ENCODE results near the gene CBX6.

The CBX6 gene

GRCh38 chr22:38873469-38874411, 1.7 kb upstream of the CBX6 start:
- DNase-seq: peak; percentile 79

DNA sequence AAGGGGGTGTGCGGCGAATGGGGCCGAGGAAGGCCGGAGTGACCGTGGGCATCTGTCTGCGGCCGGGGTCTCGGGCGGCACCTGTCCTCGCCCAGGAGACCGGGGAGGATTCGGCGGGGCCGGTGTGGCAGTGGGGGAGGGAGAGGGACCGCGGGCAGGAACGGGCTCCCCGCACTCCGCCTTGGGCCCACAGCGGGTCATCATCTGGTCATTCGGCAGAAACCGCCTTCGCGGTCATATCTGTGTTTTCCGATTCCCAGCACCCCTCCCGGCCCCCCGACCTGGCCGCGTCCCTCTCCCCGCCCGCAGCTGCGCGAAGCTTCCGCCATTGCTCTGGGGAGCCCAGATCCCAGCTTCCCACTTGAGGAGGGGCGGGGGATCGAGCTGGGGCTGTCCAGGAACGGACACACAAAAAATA, 824 bp upstream of the CBX6 start:
- DNase-seq: no peak

DNA sequence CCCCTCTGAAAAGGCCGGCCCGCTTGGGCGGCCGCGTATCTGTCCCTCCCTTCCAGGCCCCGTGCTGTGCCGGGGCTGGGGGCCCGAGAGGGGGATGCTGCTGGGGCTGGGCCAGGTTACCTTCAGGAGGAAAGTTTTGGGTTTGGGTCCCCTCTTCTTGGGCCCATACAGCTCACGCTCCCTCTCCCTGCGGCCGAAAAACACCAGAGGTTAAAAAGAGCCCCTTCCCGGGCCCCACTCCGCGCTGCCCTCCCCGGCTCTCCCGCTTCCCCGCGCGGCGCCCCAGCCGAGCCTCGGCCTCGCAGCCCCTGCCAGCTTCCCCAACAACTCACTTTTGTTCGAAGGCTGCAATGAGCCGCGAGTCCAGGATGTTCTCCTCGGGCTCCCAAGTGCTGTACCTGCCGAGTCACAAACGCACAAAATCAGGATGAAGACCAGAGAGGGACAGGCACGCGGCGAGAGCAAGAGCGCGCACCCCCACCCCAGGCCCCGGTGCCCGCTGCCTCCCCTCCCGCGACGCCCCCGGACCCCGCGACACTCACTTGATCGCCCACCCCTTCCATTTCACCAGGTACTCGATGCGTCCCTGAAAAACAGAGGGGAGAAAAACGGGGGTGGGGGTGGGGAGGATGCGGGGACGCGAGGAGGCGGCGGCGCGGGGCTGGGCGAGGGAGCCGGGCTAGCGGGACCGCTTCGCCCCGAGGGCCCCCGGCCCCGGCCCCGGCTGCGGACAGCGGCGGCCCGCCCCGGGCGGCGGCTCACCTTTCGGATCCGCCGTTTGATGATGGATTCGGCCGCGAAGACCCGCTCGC, 450 bp downstream of the CBX6 start:
- peak; percentile 77 for DNase-seq

- no peak for DNase-seq
Measured at GRCh38 chr22:38870791-38871359, 1.1 kb downstream of the CBX6 start.

GRCh38 chr22:38870312-38870741, 1.7 kb downstream of the CBX6 start:
- peak; percentile 92 for DNase-seq

- DNase-seq: peak; percentile 49
Measured at GRCh38 chr22:38869663-38870062, 2.4 kb downstream of the CBX6 start.

GRCh38 chr22:38868886-38869381, 3.1 kb downstream of the CBX6 start:
- DNase-seq: peak; percentile 97

GRCh38 chr22:38868286-38868721, 3.7 kb downstream of the CBX6 start:
- DNase-seq: no peak

DNA sequence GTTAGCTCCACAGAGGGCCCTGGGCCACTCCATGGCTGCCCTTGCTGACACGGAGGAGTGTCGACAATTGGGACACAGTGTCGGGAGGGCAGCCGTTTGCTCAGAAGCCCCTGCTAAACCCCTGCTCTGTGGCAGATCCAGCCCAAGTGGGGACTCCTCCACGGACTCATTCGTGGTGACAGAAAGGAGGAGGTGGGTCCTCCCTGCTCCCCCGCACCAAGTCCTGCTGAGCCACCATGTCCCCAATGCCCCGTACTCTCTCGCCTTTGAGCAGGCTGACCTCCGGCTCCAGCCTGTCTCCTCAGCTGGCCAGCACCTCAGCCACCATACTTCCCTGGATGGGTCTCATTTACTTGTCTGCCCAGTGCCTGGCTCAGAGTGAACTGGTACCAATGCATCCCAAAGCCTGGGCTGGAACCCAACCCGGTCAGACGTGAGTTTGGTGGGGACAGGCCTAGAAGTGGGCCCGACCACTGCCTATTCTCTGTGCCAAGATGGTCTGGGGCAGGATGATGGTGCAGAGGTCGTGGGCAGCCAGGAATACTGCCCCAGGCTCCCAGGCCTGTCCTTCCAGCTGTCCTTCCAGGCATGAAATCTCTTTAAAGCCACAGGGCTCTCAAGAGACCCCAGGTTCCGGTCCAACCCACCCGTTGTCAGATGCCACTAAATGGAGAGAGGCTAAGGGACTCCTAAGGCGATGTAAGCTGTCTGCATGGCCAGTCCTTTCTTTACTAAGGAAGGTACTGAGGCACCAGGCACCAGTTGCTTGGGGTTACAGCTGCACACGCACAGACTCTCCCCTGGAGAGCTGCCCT, 4.3 kb downstream of the CBX6 start:
- DNase-seq: peak; percentile 47

GRCh38 chr22:38867124-38867455, 4.9 kb downstream of the CBX6 start:
- no peak for DNase-seq

GRCh38 chr22:38866399-38867123, 5.5 kb downstream of the CBX6 start:
- no peak for DNase-seq

DNA sequence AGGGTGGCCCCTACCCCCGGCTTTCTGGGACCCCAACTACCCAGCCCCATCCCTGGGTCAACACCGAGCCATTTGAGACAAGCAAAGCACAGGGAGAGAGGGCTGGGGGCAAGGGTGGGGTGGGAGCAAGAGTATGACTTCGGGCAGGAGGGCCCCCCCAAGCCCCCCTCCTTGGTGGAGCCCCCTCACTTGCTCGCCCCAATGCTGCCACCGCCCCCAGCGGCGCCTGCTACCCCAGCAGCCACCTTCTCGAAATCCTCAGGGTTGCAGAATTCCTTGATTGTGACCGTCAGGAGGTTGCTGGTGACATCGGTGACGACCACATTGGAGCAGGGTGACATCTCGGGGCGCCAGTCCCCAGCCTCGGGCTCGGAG, 6.0 kb downstream of the CBX6 start:
- no peak for DNase-seq

GRCh38 chr22:38865201-38866023, 6.6 kb downstream of the CBX6 start:
- no peak for DNase-seq

DNA sequence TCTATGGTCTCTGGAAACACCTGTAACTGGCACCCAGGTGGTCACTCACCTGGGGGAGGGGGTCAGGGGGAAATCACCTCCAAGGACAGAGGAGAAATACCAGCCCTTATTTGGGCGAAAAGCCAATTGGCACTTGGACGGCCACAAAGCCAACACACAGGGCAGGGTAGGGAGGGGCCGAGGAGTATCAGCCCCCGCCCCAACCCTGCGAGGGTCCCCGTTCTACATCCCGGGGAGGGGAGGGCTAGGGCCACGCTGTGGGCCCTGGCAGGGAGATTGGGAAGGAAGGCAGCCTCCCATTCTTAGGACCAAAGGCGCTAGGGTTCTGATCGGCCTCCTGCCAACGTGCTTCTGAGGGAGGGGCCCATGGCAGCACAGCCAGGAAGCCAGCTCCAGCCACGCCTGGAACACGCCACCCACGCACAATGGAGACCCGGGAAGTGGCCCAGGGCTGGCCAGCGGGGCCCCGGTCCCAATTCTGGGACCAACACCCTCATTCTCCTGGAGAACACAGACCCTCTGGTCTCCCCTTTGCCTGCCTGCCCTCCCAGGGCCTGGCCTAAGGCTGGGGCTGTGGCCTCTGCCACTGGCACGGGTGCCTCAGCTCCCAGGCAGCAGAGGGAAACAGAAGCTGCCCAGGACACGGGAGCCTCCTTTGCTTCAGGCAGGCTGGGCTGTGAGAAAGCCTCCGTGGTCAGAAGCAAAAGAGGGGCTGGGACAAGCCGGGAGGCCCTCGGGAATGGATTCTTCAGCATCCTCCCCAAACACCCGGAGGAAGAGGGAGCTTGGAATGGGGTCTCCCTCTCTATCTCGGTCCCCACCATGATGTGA, 7.4 kb downstream of the CBX6 start:
- no peak for DNase-seq

- DNase-seq: no peak
Measured at GRCh38 chr22:38863531-38864131, 8.4 kb downstream of the CBX6 start.

DNA sequence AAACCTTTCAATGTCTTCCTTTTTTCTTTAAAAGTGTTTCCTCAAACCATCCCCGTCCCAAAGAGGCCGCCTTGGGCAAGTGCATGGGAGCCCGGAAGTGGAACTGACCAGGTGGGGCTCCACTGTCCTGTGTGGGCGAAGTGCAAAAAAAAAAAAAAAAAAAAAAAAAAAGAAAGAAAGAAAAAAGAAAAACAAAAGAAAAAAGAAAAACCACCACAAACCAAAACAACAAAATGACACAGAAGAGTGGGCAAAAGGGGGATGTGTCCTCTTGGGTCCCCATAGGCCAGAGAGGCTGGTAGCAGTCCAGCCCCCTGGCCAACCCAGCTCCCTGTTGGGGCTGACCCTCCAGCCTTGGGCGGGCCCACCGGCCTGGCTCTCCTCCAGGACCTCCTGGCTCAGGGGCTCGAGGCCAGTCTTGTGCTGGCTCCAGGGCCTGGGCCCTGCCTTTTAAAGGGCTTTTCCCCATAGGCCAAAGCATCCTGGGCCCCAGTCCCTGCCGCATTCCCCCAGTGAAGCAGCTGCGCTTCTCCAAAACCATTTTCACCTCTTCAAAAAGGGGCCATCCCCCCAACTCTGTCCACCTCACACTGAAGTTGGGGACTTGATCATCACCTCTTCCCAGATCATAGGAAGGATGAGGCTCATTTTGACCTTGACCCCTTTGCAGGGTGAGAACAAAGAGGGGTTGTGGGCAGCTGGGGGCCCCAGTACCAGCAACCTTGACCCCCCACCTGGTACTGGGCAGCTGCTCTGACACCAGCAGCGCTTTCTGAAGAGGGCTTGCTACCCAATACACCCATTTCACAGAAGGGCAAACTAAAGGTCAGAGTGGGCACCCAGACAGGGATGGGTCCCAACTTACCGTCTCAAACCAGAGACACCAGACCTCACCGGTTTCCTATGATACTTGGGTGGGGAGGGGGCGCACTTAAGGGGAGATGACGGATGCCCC, 9.4 kb downstream of the CBX6 start:
- DNase-seq: no peak

- DNase-seq: no peak
Measured at GRCh38 chr22:38861927-38862326, 10.1 kb downstream of the CBX6 start.

DNA sequence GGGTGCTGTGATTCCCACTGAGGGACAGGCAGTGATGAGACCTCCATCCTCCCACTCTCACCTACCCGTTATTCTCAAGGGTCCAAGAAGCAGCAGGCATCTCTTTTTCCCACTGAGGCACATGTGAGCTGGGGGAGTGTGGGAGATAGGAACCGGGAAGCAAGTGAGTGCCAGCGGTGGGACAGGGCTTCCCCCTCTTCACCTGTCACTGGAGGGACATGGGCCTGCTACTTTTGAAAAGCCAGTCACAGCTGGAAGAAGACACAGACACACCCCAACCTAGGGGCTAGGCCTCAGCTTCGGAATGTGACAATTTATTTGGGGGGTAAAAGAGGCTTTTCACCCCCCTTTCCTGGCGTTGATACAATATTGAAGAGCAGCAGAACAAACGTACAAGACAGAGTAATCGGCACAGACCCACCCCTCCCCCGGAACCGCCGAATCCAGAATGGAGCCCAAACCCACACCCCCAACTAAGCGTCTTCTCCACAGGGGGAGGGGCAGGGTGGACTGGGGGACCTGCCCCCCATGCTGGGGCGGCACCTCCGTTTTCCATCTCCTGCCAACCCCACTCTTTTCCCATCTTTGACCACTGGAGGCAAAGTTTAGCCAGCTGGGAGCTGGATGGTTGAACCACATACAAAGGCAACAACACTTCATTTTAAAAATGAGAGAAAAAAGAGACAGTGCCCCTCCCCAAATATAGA, 10.7 kb downstream of the CBX6 start:
- no peak for DNase-seq

Data from activated CD8-positive, alpha-beta memory T cell treated with anti-CD3 and anti-CD28 coated beads, Interleukin-2, amount 50 U/mL, for 48 hours (primary cell).